Measurements from ENCODE around the gene CACNB4.

The CACNB4 gene

GRCh38 chr2:151984424-151985083 lies 114.3 kb downstream of the CACNB4 start:
- in situ Hi-C loops (cut with MboI; ENCODE audit: low pct_unique_long_range_greater_than_20kb, low sequenced_read_pairs, unreplicated experiment), result no loop called here
- no peak for DNase-seq (ENCODE audit: low spot score)
- no peak for TF ChIP-seq CTCF (IDR thresholded peaks at IDR 0.05; ENCODE audit: extremely low read depth, insufficient read depth, missing control alignments)

GRCh38 chr2:151983221-151983620 lies 115.6 kb downstream of the CACNB4 start:
- in situ Hi-C loops (cut with MboI; ENCODE audit: low pct_unique_long_range_greater_than_20kb, low sequenced_read_pairs, unreplicated experiment), result no loop called here
- DNase-seq (ENCODE audit: low spot score), result no peak
- no peak for TF ChIP-seq CTCF (IDR thresholded peaks at IDR 0.05; ENCODE audit: extremely low read depth, insufficient read depth, missing control alignments)

- in situ Hi-C loops (cut with MboI; ENCODE audit: low pct_unique_long_range_greater_than_20kb, low sequenced_read_pairs, unreplicated experiment), result no loop called here
- DNase-seq (ENCODE audit: low spot score), result no peak
- no peak for TF ChIP-seq CTCF (IDR thresholded peaks at IDR 0.05; ENCODE audit: extremely low read depth, insufficient read depth, missing control alignments)
These were observed 117.0 kb downstream of the CACNB4 start for GRCh38 chr2:151981886-151982285.

GRCh38 chr2:151979694-151980093 lies 119.2 kb downstream of the CACNB4 start:
- in situ Hi-C loops (cut with MboI; ENCODE audit: low pct_unique_long_range_greater_than_20kb, low sequenced_read_pairs, unreplicated experiment), result no loop called here
- TF ChIP-seq CTCF (IDR thresholded peaks at IDR 0.05; ENCODE audit: extremely low read depth, insufficient read depth, missing control alignments), result no peak
- no peak for DNase-seq (ENCODE audit: low spot score)

- in situ Hi-C loops (cut with MboI; ENCODE audit: low pct_unique_long_range_greater_than_20kb, low sequenced_read_pairs, unreplicated experiment), result no loop called here
- DNase-seq (ENCODE audit: low spot score), result no peak
- TF ChIP-seq CTCF (IDR thresholded peaks at IDR 0.05; ENCODE audit: extremely low read depth, insufficient read depth, missing control alignments), result no peak
These were observed 120.1 kb downstream of the CACNB4 start for GRCh38 chr2:151978709-151979108.

- no peak for DNase-seq (ENCODE audit: low spot score)
- TF ChIP-seq CTCF (IDR thresholded peaks at IDR 0.05; ENCODE audit: extremely low read depth, insufficient read depth, missing control alignments), result no peak
- in situ Hi-C loops (cut with MboI; ENCODE audit: low pct_unique_long_range_greater_than_20kb, low sequenced_read_pairs, unreplicated experiment), result no loop called here
These were observed 121.2 kb downstream of the CACNB4 start for GRCh38 chr2:151977631-151978030.

Measured in GM13977 (cell line).